Activated naive CD8-positive, alpha-beta T cell treated with anti-CD3 and anti-CD28 coated beads for 36 hours (primary cell): ENCODE measurements around the gene C15orf61. TPM values are rescaled to one million over a fixed set of nuclear protein-coding genes. Genes with fewer than 3 reads are reported as not detected.

Experiments
- DNase-seq: peaks from one replicate; pipeline ENCODE4 v3.0.0; 2021
- H3K27ac Mint-ChIP-seq: one replicate; pipeline ENCODE4 v1.8.0; 2022; ENCODE audit warnings: mild to moderate bottlenecking, moderate library complexity, mixed read lengths
- H3K27me3 Mint-ChIP-seq: one replicate; pipeline ENCODE4 v1.8.0; 2022; ENCODE audit warnings: mild to moderate bottlenecking, mixed read lengths
- H3K36me3 Mint-ChIP-seq: one replicate; pipeline ENCODE4 v1.8.0; 2021; ENCODE audit warnings: mild to moderate bottlenecking, mixed read lengths
- H3K4me1 Mint-ChIP-seq: one replicate; pipeline ENCODE4 v1.8.0; 2021; ENCODE audit warnings: mixed read lengths
- H3K4me3 Mint-ChIP-seq: one replicate; pipeline ENCODE4 v1.8.0; 2022; ENCODE audit warnings: mild to moderate bottlenecking, moderate library complexity, mixed read lengths
- H3K9me3 Mint-ChIP-seq: one replicate; pipeline ENCODE4 v1.8.0; 2022; ENCODE audit warnings: mixed read lengths
- total RNA-seq, 2 experiments: library from RNA; stranded (reverse); gene quantifications; one replicate each; pipeline ENCODE4 v1.2.3, GENCODE V29; 2021

Gene C15orf61
- total RNA-seq, 2 experiments from 2014 or later = 5.2 to 6.7 TPM

DNA sequence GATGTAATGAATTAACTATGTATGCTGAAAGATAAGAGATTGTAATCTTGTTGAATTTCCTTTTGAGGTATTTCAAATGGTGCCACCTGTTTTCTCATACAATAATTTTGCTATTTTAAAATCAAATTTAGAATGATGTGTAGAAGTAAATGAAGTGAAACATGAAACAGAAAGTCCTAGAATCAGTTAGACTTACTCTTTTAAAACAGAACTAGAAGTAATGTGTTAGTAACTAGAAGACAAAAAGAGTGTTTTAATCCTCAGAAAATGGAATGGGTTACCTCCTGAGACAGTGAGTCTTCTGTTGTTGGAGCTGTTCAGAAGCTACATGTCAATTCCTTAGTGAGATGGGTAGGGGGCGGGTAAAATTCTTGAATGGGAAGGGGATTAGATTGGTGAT, 13.4 kb downstream of the C15orf61 start:
- DNase-seq = no peak
- H3K9me3 Mint-ChIP-seq = no peaks in the 10 kb centered on the region
- no peak overlapping the region for H3K27ac Mint-ChIP-seq
- peaks cover 14% of the 10 kb centered on the region for H3K4me1 Mint-ChIP-seq
- peaks cover 4% of the 10 kb centered on the region for H3K36me3 Mint-ChIP-seq
- H3K4me3 Mint-ChIP-seq = no peak overlapping the region
- H3K27me3 Mint-ChIP-seq = no peaks in the 10 kb centered on the region

DNA sequence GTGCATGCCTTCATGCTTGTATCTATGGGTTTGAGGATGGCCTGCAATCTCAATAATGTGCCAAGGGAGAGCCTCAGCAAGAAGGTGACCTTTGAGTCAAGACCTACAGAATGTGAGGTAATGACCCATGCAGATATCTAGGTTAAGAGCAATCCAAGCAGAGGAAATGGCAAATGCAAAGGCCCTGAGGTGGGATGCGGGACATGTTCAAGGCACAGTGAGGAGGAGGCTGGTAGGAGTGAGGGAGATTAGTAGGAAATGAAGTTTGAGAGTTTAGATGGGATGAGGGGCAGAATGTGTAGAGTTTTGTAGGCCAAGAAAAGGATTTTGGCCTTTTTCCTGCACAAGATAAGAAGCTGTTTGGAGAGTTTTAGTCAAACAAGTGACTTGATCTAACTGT, 16.8 kb downstream of the C15orf61 start:
- H3K9me3 Mint-ChIP-seq = no peaks in the 10 kb centered on the region
- H3K36me3 Mint-ChIP-seq = no peaks in the 10 kb centered on the region
- H3K27me3 Mint-ChIP-seq = no peaks in the 10 kb centered on the region
- H3K27ac Mint-ChIP-seq = no peak overlapping the region
- H3K4me1 Mint-ChIP-seq = peaks cover 34% of the 10 kb centered on the region
- no peak for DNase-seq
- H3K4me3 Mint-ChIP-seq = no peak overlapping the region

DNA sequence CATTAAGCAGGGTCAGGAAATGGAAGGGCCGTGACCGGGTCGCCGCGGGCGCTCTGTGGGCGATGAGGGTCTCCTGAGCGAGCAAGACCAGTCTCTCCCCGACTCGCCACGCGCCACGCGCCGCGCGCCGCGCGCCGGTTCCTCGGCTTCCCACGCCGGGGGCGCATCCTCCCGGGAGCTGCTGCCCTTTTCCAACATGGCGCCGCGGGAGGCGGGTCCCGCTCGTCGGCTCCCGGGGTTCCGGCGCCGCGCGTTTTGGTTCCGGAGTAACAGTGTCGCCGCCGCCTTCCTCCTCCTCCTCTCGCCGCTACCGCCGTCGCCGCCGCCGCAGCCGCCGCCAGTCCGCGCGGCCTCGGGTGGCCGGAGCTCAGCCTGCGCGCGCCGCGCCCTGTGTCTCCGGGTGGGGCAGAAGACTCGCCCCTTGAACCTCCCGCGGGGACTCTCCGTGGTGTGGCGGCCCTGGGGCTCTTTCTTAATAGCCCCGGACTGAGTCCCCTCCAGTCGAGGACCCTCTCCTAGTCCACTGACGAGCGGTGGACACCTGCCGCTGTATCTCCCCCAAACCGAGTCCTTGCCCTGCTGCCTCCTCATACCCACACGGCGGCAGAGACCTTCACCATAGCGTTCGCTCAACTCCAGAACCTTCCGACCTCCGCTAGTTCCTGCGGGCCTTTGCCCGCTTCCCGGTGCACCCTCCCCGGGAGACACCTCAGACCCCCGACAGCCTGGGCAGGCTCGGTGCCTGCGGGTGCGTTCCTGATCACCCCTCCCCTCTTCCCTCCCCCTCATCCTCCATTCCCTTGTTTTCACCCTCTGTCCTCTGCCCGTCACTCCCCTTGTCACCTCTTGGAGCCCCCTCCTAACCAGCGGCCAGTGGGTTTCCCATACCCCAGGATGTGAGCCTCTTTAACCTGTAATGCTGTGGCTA, 21.8 kb downstream of the C15orf61 start, which contains the start of gene MAP2K5:
TSS of gene MAP2K5 (plus strand) at position 284 of the 928 bp plus-strand sequence. CDS start at position 917, 633 bp downstream.
- H3K27me3 Mint-ChIP-seq = no peaks in the 10 kb centered on the region
- DNase-seq = peak; percentile 84
- H3K36me3 Mint-ChIP-seq = peaks cover 8% of the 10 kb centered on the region
- H3K4me1 Mint-ChIP-seq = peaks cover 57% of the 10 kb centered on the region
- H3K27ac Mint-ChIP-seq = peak within 1 kb of the TSS; percentile 94
- H3K9me3 Mint-ChIP-seq = no peaks in the 10 kb centered on the region
- H3K4me3 Mint-ChIP-seq = peak within 1 kb of the TSS; percentile 92

GRCh38 chr15:67543348-67543718, 22.4 kb downstream of the C15orf61 start:
- peaks cover 8% of the 10 kb centered on the region for H3K36me3 Mint-ChIP-seq
- peaks cover 62% of the 10 kb centered on the region for H3K4me1 Mint-ChIP-seq
- no peaks in the 10 kb centered on the region for H3K9me3 Mint-ChIP-seq
- no peak for DNase-seq
- peak overlapping the region; percentile 84 for H3K27ac Mint-ChIP-seq
- no peaks in the 10 kb centered on the region for H3K27me3 Mint-ChIP-seq
- peak overlapping the region; percentile 87 for H3K4me3 Mint-ChIP-seq

GRCh38 chr15:67544475-67544874, 23.5 kb downstream of the C15orf61 start:
- H3K4me1 Mint-ChIP-seq = peaks cover 57% of the 10 kb centered on the region
- peaks cover 8% of the 10 kb centered on the region for H3K36me3 Mint-ChIP-seq
- no peaks in the 10 kb centered on the region for H3K9me3 Mint-ChIP-seq
- H3K27ac Mint-ChIP-seq = peak overlapping the region; percentile 57
- H3K4me3 Mint-ChIP-seq = peak overlapping the region; percentile 1
- no peaks in the 10 kb centered on the region for H3K27me3 Mint-ChIP-seq
- no peak for DNase-seq

GRCh38 chr15:67545864-67546263, 24.9 kb downstream of the C15orf61 start:
- Mint-ChIP-seq H3K4me3 (no peak overlapping the region), H3K27me3 (no peaks in the 10 kb centered on the region), H3K36me3 (peaks cover 14% of the 10 kb centered on the region), H3K27ac (no peak overlapping the region), H3K9me3 (no peaks in the 10 kb centered on the region), H3K4me1 (peaks cover 46% of the 10 kb centered on the region)
- DNase-seq = no peak

- peaks cover 20% of the 10 kb centered on the region for H3K36me3 Mint-ChIP-seq
- peaks cover 39% of the 10 kb centered on the region for H3K4me1 Mint-ChIP-seq
- no peak for DNase-seq
- no peaks in the 10 kb centered on the region for H3K27me3 Mint-ChIP-seq
- no peak overlapping the region for H3K27ac Mint-ChIP-seq
- no peaks in the 10 kb centered on the region for H3K9me3 Mint-ChIP-seq
- H3K4me3 Mint-ChIP-seq = no peak overlapping the region
Observed at GRCh38 chr15:67547064-67547463, 26.1 kb downstream of the C15orf61 start.

DNA sequence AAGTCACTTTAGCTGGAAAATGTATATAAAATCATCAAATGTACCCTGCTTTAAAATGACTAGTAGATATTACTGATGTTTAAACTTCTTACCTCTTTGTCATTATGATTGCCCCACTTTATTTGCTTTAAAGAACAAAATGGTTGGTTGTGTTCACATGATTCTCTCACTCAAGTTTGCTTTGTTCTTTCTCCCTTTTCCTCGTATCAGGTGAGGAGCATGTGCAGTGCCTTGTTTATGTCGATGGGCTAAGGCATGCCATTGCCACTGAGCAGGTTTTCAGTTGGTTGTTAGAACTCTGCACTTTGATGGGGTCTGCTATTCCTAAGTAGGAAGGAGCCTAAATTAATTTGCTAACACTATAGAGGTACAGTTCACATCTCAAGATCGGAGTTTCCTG, 26.9 kb downstream of the C15orf61 start:
- H3K9me3 Mint-ChIP-seq = no peaks in the 10 kb centered on the region
- no peak for DNase-seq
- H3K36me3 Mint-ChIP-seq = peaks cover 19% of the 10 kb centered on the region
- no peaks in the 10 kb centered on the region for H3K27me3 Mint-ChIP-seq
- H3K4me3 Mint-ChIP-seq = no peak overlapping the region
- H3K4me1 Mint-ChIP-seq = peaks cover 39% of the 10 kb centered on the region
- no peak overlapping the region for H3K27ac Mint-ChIP-seq

GRCh38 chr15:67548236-67548852, 27.4 kb downstream of the C15orf61 start:
- Mint-ChIP-seq H3K27me3 (no peaks in the 10 kb centered on the region), H3K4me1 (peaks cover 36% of the 10 kb centered on the region), H3K27ac (no peak overlapping the region), H3K9me3 (no peaks in the 10 kb centered on the region), H3K36me3 (peaks cover 20% of the 10 kb centered on the region), H3K4me3 (no peak overlapping the region)
- no peak for DNase-seq

DNA sequence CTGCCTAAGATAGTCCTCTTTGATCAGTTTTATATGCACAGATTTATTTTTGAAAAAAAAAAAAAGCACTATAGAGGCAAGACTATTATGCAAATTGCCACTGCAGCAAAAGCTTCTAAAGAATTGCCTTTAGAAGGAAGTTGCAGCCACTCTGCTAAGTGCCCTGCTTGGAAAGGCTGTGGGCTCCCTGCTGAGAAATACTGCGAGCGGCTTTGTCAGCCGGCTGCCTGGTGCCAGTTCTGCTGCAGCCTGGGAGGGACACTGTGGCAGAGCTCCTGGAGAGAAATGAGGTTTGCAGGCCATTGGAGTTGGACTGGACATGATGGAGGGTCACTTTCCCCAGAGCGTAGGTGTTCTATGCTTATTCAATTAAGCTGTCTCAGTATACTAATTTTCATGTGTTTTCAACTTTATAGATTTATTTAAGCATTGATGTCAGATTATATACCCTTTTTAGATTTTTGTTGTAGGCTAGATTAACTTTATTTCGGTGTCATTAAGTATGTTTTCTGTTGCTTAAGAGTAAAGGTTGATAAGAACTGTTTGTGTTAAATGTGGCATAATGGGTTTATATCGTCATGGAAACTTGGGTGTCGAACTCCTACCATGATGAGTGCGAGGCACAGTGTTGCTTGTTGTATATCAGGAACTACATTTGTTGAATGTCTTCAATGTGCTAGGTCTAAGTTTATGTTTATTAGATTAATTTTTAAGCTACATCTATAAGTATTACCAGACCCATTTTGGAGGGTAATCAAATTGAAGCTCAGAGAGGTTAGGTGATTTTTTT, 28.1 kb downstream of the C15orf61 start:
- H3K4me1 Mint-ChIP-seq = peaks cover 29% of the 10 kb centered on the region
- H3K27me3 Mint-ChIP-seq = no peaks in the 10 kb centered on the region
- H3K9me3 Mint-ChIP-seq = no peaks in the 10 kb centered on the region
- no peak overlapping the region for H3K27ac Mint-ChIP-seq
- DNase-seq = no peak
- peaks cover 21% of the 10 kb centered on the region for H3K36me3 Mint-ChIP-seq
- H3K4me3 Mint-ChIP-seq = no peak overlapping the region

- Mint-ChIP-seq H3K4me1 (peaks cover 22% of the 10 kb centered on the region), H3K4me3 (no peak overlapping the region), H3K27ac (no peak overlapping the region), H3K36me3 (peaks cover 21% of the 10 kb centered on the region), H3K27me3 (no peaks in the 10 kb centered on the region), H3K9me3 (no peaks in the 10 kb centered on the region)
- no peak for DNase-seq
Observed at GRCh38 chr15:67549736-67550135, 28.8 kb downstream of the C15orf61 start.

GRCh38 chr15:67550522-67550921, 29.6 kb downstream of the C15orf61 start:
- H3K27me3 Mint-ChIP-seq = no peaks in the 10 kb centered on the region
- peaks cover 23% of the 10 kb centered on the region for H3K36me3 Mint-ChIP-seq
- DNase-seq = no peak
- H3K27ac Mint-ChIP-seq = no peak overlapping the region
- peaks cover 19% of the 10 kb centered on the region for H3K4me1 Mint-ChIP-seq
- H3K4me3 Mint-ChIP-seq = no peak overlapping the region
- H3K9me3 Mint-ChIP-seq = no peaks in the 10 kb centered on the region

- Mint-ChIP-seq H3K27ac (no peak overlapping the region), H3K36me3 (peaks cover 26% of the 10 kb centered on the region), H3K27me3 (no peaks in the 10 kb centered on the region), H3K4me3 (no peak overlapping the region), H3K9me3 (no peaks in the 10 kb centered on the region), H3K4me1 (peaks cover 14% of the 10 kb centered on the region)
- no peak for DNase-seq
Observed at GRCh38 chr15:67551207-67551743, 30.3 kb downstream of the C15orf61 start.

- Mint-ChIP-seq H3K4me1 (peaks cover 6% of the 10 kb centered on the region), H3K4me3 (no peak overlapping the region), H3K27me3 (no peaks in the 10 kb centered on the region), H3K36me3 (peaks cover 48% of the 10 kb centered on the region), H3K27ac (no peak overlapping the region), H3K9me3 (peaks cover 7% of the 10 kb centered on the region)
- no peak for DNase-seq
Observed at GRCh38 chr15:67554580-67554979, 33.6 kb downstream of the C15orf61 start.
